GM12878 (cell line): Measurements from ENCODE around the gene FOXK2.

Source experiments
- CREB1 ChIP-seq: IDR thresholded peaks from 2 replicates; pipeline ENCODE4 v1.6.1; 2012; ENCODE audit warnings: low read depth, mild to moderate bottlenecking, inconsistent platforms
- GATAD2B ChIP-seq: fragments of 450-650 bp; conservative IDR thresholded peaks from 2 replicates; pipeline ENCODE4 v1.6.1; 2017; ENCODE audit warnings: low read depth, mild to moderate bottlenecking, moderate library complexity
- JUND ChIP-seq: IDR thresholded peaks from 2 replicates; pipeline ENCODE4 v1.6.1; 2012; ENCODE audit warnings: low read depth, mild to moderate bottlenecking, low read length, improper control_type of control experiment, moderate library complexity
- NFYB ChIP-seq: IDR thresholded peaks from 2 replicates; pipeline ENCODE4 v1.6.1; 2011; ENCODE audit warnings: low read depth, mild to moderate bottlenecking, low read length, improper control_type of control experiment, moderate library complexity; ENCODE audit not compliant: insufficient read depth
- POLR2A ChIP-seq: IDR thresholded peaks from 2 replicates; pipeline ENCODE4 v1.6.1; 2011; ENCODE audit warnings: low read depth, mild to moderate bottlenecking, low read length
- YBX1 ChIP-seq: fragments of 450-650 bp; IDR thresholded peaks from 2 replicates; pipeline ENCODE4 v1.6.1; 2016; ENCODE audit warnings: antibody characterized with exemption
- YY1 ChIP-seq: IDR thresholded peaks from 2 replicates; pipeline ENCODE4 v1.6.1; 2011; ENCODE audit warnings: low read depth, mild to moderate bottlenecking, low read length
- ZNF384 ChIP-seq: IDR thresholded peaks from 2 replicates; pipeline ENCODE4 v1.6.1; 2012; ENCODE audit warnings: low read depth, mild to moderate bottlenecking, low read length, improper control_type of control experiment, borderline replicate concordance
- TF ChIP-seq, protein P1 (sequence below), 3 experiments: IDR thresholded peaks in 2 of 3; conservative IDR thresholded peaks in 1 of 3; 2 replicates each; pipeline ENCODE4 v1.5.1; 2011; ENCODE audit warnings: low read depth in 3 of 3, low read length in 3 of 3, mild to moderate bottlenecking in 3 of 3, control low read depth in 2 of 3, moderate library complexity in 2 of 3, inconsistent platforms in 1 of 3, mixed read lengths in 1 of 3; ENCODE audit not compliant: control insufficient read depth in 2 of 3, insufficient read depth in 1 of 3; ENCODE audit errors: extremely low read depth in 1 of 3

DNA sequence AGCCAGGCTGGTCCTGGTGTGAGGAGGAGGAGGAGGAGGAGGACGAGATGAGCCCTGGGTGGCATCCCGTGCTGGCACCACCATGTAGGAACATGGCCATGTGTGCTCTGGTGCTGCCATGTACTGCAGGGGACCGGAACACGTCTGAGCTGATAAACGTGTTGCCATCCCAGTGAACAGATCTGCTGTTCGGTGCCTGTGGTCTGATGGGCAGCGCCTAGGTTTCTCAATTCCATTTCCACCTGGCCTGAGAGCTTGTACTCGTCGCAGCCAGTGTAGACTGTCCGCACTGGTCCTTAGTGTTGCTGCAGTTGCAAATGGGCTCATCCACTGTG, 28.4 kb upstream of the FOXK2 start:
- TF ChIP-seq, protein P1, sequence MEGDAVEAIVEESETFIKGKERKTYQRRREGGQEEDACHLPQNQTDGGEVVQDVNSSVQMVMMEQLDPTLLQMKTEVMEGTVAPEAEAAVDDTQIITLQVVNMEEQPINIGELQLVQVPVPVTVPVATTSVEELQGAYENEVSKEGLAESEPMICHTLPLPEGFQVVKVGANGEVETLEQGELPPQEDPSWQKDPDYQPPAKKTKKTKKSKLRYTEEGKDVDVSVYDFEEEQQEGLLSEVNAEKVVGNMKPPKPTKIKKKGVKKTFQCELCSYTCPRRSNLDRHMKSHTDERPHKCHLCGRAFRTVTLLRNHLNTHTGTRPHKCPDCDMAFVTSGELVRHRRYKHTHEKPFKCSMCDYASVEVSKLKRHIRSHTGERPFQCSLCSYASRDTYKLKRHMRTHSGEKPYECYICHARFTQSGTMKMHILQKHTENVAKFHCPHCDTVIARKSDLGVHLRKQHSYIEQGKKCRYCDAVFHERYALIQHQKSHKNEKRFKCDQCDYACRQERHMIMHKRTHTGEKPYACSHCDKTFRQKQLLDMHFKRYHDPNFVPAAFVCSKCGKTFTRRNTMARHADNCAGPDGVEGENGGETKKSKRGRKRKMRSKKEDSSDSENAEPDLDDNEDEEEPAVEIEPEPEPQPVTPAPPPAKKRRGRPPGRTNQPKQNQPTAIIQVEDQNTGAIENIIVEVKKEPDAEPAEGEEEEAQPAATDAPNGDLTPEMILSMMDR (IDR thresholded peaks at IDR 0.05 in 2 of 3, conservative IDR thresholded peaks at IDR 0.05 in 1 of 3; ENCODE audit: control insufficient read depth in 2 of 3, extremely low read depth in 1 of 3, insufficient read depth in 1 of 3, low read depth in 3 of 3, low read length in 3 of 3): no peak
- TF ChIP-seq JUND (no peak), POLR2A (no peak), NFYB (no peak), GATAD2B (no peak), ZNF384 (no peak), YBX1 (no peak), YY1 (no peak), CREB1 (no peak)
